HG03521 (cell line): Measurements from ENCODE around the gene PPM1A.

Experiments
- ATAC-seq: cut with Tn5 transposase; IDR thresholded peaks from one replicate; pipeline ENCODE4 v1.9.1; 2021; ENCODE audit warnings: mild to moderate bottlenecking, moderate library complexity; ENCODE audit not compliant: unreplicated experiment

The PPM1A gene

GRCh38 chr14:60225265-60225664 lies 23.8 kb upstream of the PPM1A start:
- ATAC-seq = no peak

GRCh38 chr14:60226298-60226697 lies 22.7 kb upstream of the PPM1A start:
- ATAC-seq = no peak

GRCh38 chr14:60227291-60227690 lies 21.7 kb upstream of the PPM1A start:
- no peak for ATAC-seq

- ATAC-seq = no peak
Measured at GRCh38 chr14:60229614-60230013, 19.4 kb upstream of the PPM1A start.

- ATAC-seq = no peak
Measured at GRCh38 chr14:60232185-60232584, 16.8 kb upstream of the PPM1A start.

- no peak for ATAC-seq
Measured at GRCh38 chr14:60233251-60233650, 15.8 kb upstream of the PPM1A start.

GRCh38 chr14:60233891-60234290 lies 15.1 kb upstream of the PPM1A start:
- no peak for ATAC-seq

- ATAC-seq = no peak
Measured at GRCh38 chr14:60235440-60235839, 13.6 kb upstream of the PPM1A start.

- no peak for ATAC-seq
Measured at GRCh38 chr14:60238955-60239354, 10.1 kb upstream of the PPM1A start.

GRCh38 chr14:60240139-60240856 lies 8.7 kb upstream of the PPM1A start:
- ATAC-seq = no peak

GRCh38 chr14:60241091-60241490 lies 7.9 kb upstream of the PPM1A start:
- ATAC-seq = no peak

- no peak for ATAC-seq
Measured at GRCh38 chr14:60242429-60242828, 6.6 kb upstream of the PPM1A start.

GRCh38 chr14:60245380-60246177 lies 3.4 kb upstream of the PPM1A start:
- no peak for ATAC-seq

GRCh38 chr14:60247994-60248696 lies 876 bp upstream of the PPM1A start:
- ATAC-seq = peak; percentile 46

- peak; percentile 36 for ATAC-seq
Measured at GRCh38 chr14:60249321-60250256, 568 bp downstream of the PPM1A start.

- ATAC-seq = no peak
Measured at GRCh38 chr14:60250257-60251035, 1.4 kb downstream of the PPM1A start.

- ATAC-seq = no peak
Measured at GRCh38 chr14:60251877-60252276, 2.9 kb downstream of the PPM1A start.

- no peak for ATAC-seq
Measured at GRCh38 chr14:60252630-60253029, 3.6 kb downstream of the PPM1A start.

GRCh38 chr14:60253649-60254048 lies 4.6 kb downstream of the PPM1A start:
- ATAC-seq = no peak

- ATAC-seq = no peak
Measured at GRCh38 chr14:60254176-60254575, 5.2 kb downstream of the PPM1A start.
